Muscle of leg (tissue), 11 donors: ENCODE results near the gene SEC24B. TPM values are rescaled to one million over a fixed set of nuclear protein-coding genes. Genes with fewer than 3 reads are reported as not detected.
"Not testable (repeated sequence)": the region's sequence is repeated elsewhere in the genome, so short reads cannot be mapped to it uniquely, and the experiment has no call there.

Experiments
- DNase-seq: peaks from one replicate; pipeline ENCODE4 v3.0.0; 2013
- H3K27ac ChIP-seq: one replicate; pipeline ENCODE4 v1.5.1; 2013; ENCODE audit warnings: mild to moderate bottlenecking, low read length, control low read depth
- H3K27me3 ChIP-seq: one replicate; pipeline ENCODE4 v1.6.1; 2013; ENCODE audit warnings: low read length; ENCODE audit not compliant: control insufficient read depth, insufficient read depth
- H3K36me3 ChIP-seq: one replicate; pipeline ENCODE4 v1.6.1; 2013; ENCODE audit warnings: low read length; ENCODE audit not compliant: control insufficient read depth, insufficient read depth
- H3K4me1 ChIP-seq: one replicate; pipeline ENCODE4 v1.6.1; 2013; ENCODE audit warnings: low read length; ENCODE audit not compliant: control insufficient read depth, insufficient read depth
- H3K4me3 ChIP-seq: one replicate; pipeline ENCODE4 v1.5.1; 2013; ENCODE audit warnings: low read length, control low read depth
- H3K9me3 ChIP-seq: replicated peaks from 2 replicates; pipeline ENCODE4 v1.6.1; 2013; ENCODE audit warnings: low read depth, low read length; ENCODE audit not compliant: control insufficient read depth
- WGBS: methylation state at CpG from one replicate; pipeline ENCODE4 v1.1.5; 2013; ENCODE audit warnings: missing lambda C conversion rate; ENCODE audit not compliant: insufficient coverage; 5-methylcytosine and 5-hydroxymethylcytosine counted together
- polyA plus RNA-seq, 8 donors: library from polyadenylated mRNA; unstranded; fragments of 120-200 nt; gene quantifications; one replicate each; pipeline versions ENCODE4 v1.2.1 to v1.2.3, GENCODE V29; 2013; ENCODE audit warnings: inconsistent platforms in 1 of 8, low replicate concordance in 1 of 8; ENCODE audit not compliant: insufficient read length in 8 of 8, insufficient read depth in 1 of 8
- total RNA-seq: library from RNA; stranded (reverse); fragments of 120-200 nt; gene quantifications from one replicate; pipeline ENCODE4 v1.2.4, GENCODE V29; 2013

SEC24B gene
- total and polyA plus RNA-seq, 9 donors: 14.7 to 27.8 (median 24.1) TPM

DNA sequence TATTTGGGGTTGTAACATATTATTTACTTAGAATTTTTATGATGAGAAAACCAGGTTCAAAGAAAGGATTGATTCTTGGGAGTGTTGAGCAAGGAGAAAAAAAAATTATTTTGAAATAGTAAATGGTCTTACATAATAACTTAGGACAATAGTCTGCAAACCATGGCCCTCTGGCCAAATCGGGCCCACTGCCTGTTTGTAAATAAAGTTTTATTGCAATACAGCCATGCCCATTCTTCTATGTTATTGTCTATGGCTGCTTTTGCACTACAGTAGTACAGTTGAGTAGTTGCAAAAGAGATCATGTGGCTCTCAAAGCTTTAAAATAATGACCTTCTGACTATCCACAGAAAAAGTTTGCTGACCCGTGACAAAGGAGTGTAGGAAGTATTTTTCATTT is 63.3 kb downstream of the SEC24B start:
- WGBS: no CpG with 5 or more reads among the region's 2 CpGs
- H3K4me1 ChIP-seq: no peaks in the 10 kb centered on the region
- no peaks in the 10 kb centered on the region for H3K27me3 ChIP-seq
- DNase-seq: no peak
- H3K36me3 ChIP-seq: peaks cover 32% of the 10 kb centered on the region
- no peak overlapping the region for H3K4me3 ChIP-seq
- no peak overlapping the region for H3K27ac ChIP-seq
- no peaks in the 10 kb centered on the region for H3K9me3 ChIP-seq

DNA sequence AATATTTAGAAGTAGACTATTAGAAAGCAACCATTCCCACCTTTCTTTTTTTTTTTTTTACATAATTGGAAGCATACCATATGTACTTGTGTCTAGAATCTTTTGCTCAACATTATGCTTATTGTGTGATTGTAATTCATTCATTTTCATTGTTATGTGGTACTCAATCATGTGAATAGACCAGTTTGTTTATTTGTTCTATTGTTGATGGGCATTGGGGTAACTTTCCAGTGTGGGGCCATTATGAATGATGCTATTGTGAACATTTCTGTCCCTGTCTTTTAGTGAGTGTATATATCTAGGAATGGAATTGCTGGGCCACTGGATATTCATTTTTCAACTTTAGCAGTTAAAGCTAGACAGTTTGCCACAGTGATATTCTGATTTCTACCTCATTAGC is 63.9 kb downstream of the SEC24B start:
- H3K36me3 ChIP-seq: peaks cover 32% of the 10 kb centered on the region
- no peak overlapping the region for H3K4me3 ChIP-seq
- H3K9me3 ChIP-seq: no peaks in the 10 kb centered on the region
- H3K27me3 ChIP-seq: no peaks in the 10 kb centered on the region
- H3K27ac ChIP-seq: no peak overlapping the region
- no peaks in the 10 kb centered on the region for H3K4me1 ChIP-seq
- DNase-seq: no peak

DNA sequence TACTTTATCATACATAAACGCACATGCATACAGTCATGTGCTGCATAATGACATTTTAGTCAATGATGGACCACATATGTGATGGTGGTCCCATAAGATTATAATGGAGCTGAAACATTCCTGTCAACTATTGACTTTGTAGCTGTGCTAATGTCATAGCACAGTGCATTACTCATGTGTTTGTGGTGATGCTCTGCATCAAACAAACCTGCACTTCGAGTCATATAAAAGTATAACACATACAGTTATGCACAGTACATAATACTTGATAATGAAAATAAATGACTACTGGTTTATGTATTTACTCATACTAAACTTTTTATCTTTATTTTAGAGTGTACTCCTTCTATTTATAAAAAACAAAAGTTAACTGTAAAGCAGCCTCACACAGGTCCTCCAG is 65.9 kb downstream of the SEC24B start:
- no CpG with 5 or more reads among the region's 2 CpGs for WGBS
- no peak overlapping the region for H3K27ac ChIP-seq
- H3K36me3 ChIP-seq: peaks cover 23% of the 10 kb centered on the region
- H3K4me3 ChIP-seq: no peak overlapping the region
- no peaks in the 10 kb centered on the region for H3K27me3 ChIP-seq
- no peak for DNase-seq
- H3K4me1 ChIP-seq: no peaks in the 10 kb centered on the region
- H3K9me3 ChIP-seq: no peaks in the 10 kb centered on the region

DNA sequence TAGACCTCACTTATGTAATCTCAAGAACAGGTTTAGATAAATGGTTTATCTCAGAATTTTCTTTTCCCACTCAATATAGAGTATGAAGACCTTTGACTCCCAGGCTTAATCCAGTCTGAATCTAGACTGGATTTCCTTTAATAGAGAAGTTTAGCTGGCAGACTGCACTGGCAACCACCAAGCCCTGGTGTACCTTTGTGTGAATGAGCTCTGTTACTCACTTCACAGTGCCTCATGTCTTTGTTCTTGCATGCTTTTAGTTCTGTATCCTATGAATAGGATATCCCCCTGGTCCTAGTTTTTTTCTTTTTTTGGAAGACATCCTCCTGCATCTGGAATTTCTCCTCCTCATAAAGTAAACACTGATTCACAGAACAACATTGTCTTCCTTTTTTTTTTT is 73.3 kb downstream of the SEC24B start:
- H3K4me3 ChIP-seq: no peak overlapping the region
- peaks cover 17% of the 10 kb centered on the region for H3K36me3 ChIP-seq
- no peak for DNase-seq
- H3K4me1 ChIP-seq: no peaks in the 10 kb centered on the region
- H3K27ac ChIP-seq: no peak overlapping the region
- H3K27me3 ChIP-seq: no peaks in the 10 kb centered on the region
- H3K9me3 ChIP-seq: no peaks in the 10 kb centered on the region

DNA sequence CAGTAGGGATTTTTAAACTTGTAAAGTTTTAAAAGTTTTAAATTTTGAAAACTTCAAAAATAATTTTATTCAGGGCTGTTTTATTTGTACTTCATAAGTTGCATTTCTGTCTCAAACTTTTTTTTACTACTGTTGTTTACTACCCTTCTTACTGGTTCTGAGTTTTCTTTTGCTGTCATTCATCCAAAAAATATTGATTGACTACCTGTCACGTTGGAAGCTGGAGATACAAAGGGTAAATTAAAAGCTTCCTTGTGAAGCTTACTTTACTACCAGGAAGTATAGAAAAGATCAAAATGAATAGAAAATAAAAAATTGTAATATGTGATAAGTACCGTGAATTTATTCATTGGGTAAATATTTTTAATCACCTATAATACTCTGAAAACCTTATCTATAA is 77.1 kb downstream of the SEC24B start:
- no peaks in the 10 kb centered on the region for H3K4me1 ChIP-seq
- DNase-seq: no peak
- H3K4me3 ChIP-seq: no peak overlapping the region
- no CpG with 5 or more reads among the region's 2 CpGs for WGBS
- H3K36me3 ChIP-seq: peaks cover 26% of the 10 kb centered on the region
- H3K27ac ChIP-seq: no peak overlapping the region
- no peaks in the 10 kb centered on the region for H3K27me3 ChIP-seq
- H3K9me3 ChIP-seq: no peaks in the 10 kb centered on the region

DNA sequence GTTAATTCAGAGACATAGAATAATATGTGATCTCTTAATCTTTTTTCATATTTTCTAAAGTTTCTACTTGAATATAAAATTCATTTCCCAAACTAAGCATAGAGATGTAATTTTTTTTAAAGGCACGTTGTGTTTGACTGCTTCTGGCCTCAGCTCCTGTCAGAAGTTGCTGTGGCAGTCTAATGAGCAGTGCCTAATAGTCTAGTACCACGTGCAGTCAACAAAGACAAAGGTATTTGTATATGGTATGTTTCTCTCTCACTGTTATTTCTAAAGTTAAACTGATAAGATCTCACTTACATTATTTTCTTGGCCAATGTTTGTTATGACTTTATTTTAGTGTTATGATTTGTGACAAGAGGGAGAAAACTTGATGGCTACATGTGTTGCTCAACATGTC is 77.8 kb downstream of the SEC24B start:
- no CpG with 5 or more reads among the region's 2 CpGs for WGBS
- Histone ChIP-seq H3K9me3 (no peaks in the 10 kb centered on the region), H3K27ac (no peak overlapping the region), H3K27me3 (no peaks in the 10 kb centered on the region), H3K4me3 (no peak overlapping the region), H3K36me3 (peaks cover 23% of the 10 kb centered on the region), H3K4me1 (no peaks in the 10 kb centered on the region)
- DNase-seq: no peak

DNA sequence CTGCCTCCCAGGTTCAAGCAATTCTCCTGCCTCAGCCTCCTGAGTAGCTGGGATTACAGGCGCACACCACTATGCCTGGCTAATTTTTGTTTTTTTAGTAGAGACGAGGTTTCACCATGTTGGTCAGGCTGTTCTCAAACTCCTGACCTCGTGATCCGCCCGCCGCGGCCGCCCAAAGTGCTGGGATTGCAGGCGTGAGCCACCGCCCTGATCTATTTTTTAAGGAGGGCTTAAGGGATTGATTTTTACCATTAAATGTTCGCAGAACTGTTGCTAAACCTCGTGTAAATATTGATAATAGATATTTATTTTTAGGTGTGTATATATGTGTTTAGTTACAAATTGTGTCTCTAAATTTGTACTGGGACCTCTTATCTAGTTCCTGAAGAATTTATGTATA is 79.8 kb downstream of the SEC24B start:
- H3K9me3 ChIP-seq, H3K27ac ChIP-seq, H3K27me3 ChIP-seq, DNase-seq, H3K4me3 ChIP-seq, H3K4me1 ChIP-seq: not testable (repeated sequence)
- 98% methylated on average over 9 of the region's 12 CpGs for WGBS
- peaks cover 17% of the 10 kb centered on the region for H3K36me3 ChIP-seq

DNA sequence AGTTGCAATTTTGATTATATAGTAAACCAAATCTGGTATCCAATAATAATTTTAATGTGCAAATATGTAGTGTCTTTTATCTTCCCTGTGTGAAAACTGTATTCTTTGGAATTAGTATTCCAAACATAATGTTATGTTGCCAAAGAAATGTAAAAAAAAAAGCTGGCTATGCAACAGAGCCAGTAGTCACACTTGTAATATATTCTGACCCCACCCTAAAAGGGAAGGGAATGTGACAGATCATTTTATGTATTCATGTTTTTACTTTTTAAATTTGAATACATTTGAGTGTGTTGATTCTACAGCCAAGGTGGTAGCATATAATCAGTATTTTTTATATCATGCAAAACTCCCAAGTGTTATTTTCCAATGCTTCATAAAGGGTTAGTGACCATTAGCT is 98.6 kb downstream of the SEC24B start:
- no peak for DNase-seq
- Histone ChIP-seq H3K36me3 (peaks cover 32% of the 10 kb centered on the region), H3K27me3 (no peaks in the 10 kb centered on the region), H3K9me3 (peaks cover 3% of the 10 kb centered on the region), H3K27ac (no peak overlapping the region), H3K4me1 (no peaks in the 10 kb centered on the region), H3K4me3 (no peak overlapping the region)

DNA sequence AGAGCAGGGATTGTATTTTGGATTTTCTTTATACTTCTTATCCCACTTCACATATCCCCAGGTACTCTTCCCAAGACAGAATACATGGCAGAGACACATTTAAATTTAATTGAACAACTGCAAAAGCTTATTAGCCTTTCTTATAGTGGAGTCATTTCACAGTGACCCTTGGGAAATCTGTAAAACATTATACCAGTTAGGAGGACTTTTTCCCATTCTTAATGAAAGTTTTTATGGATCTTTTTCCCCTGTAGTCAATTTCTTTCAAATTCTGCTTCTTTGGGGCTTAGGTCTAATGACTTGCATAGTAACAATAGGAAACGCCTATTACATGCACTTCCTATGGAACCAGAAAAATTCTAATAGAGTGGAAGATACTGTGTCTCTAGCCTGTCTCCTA is 111.8 kb downstream of the SEC24B start:
- no CpG with 5 or more reads among the region's 1 CpG for WGBS
- H3K36me3 ChIP-seq: peaks cover 15% of the 10 kb centered on the region

DNA sequence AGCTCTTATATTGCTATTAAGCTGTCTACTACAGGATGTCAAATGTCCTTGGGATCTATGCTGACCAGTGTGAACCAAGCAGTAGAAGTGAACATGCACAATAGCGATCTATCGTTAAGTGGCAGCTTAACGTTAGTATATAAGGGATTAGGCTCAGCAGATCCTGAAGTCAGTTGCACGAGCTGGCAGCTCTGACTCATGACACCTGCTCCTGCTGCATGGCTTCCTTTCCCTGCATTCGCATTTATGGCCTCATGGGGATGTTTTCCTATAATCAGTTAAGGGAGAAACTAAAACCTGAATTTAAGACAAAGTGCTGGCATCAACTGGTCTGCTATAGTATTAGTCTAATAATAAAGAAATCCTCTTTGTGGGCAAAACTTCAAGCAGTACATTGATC is 113.8 kb downstream of the SEC24B start:
- no peaks in the 10 kb centered on the region for H3K9me3 ChIP-seq
- no peaks in the 10 kb centered on the region for H3K27me3 ChIP-seq
- 74% methylated on average over 3 of the region's 5 CpGs for WGBS
- no peaks in the 10 kb centered on the region for H3K4me1 ChIP-seq
- H3K27ac ChIP-seq: no peak overlapping the region
- H3K4me3 ChIP-seq: no peak overlapping the region
- peaks cover 9% of the 10 kb centered on the region for H3K36me3 ChIP-seq
- no peak for DNase-seq

More for the DNA sequence above, 111.8 kb downstream of the SEC24B start:
- Histone ChIP-seq H3K4me1 (no peaks in the 10 kb centered on the region), H3K4me3 (no peak overlapping the region), H3K27ac (no peak overlapping the region), H3K27me3 (no peaks in the 10 kb centered on the region), H3K9me3 (no peaks in the 10 kb centered on the region)
- DNase-seq: no peak

DNA sequence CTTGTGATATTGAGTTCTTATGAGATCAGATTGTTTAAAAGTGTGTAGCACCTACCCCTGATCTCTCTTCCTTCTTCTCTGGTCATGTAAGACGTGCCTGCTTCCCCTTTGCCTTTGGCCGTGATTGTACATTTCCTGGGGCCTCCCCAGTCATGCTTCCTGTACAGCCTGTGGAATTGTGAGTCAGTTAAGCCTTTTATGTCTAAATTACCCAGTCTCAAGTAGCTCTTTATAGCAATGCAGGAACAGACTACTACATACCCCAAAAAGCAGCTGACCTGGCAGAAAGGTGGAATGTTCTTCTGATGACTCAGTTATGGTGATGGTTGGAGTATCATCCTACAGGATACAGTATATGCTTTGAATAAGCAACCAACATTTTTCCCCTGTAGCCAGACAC is 115.0 kb downstream of the SEC24B start:
- H3K4me3 ChIP-seq: no peak overlapping the region
- no peak overlapping the region for H3K27ac ChIP-seq
- no peaks in the 10 kb centered on the region for H3K9me3 ChIP-seq
- no CpG with 5 or more reads among the region's 2 CpGs for WGBS
- DNase-seq: peak; percentile 38
- H3K4me1 ChIP-seq: no peaks in the 10 kb centered on the region
- no peaks in the 10 kb centered on the region for H3K27me3 ChIP-seq
- H3K36me3 ChIP-seq: peaks cover 6% of the 10 kb centered on the region
